ENCODE measurements around the gene LRRC36. TPM values are rescaled to one million over a fixed set of nuclear protein-coding genes. Genes with fewer than 3 reads are reported as not detected.

Gene LRRC36
- total and polyA plus RNA-seq, 2 donors (not counting 3 experiments of a cell fraction or from before 2014, with no cell fraction given), result 0.30 to 2.0 TPM

DNA sequence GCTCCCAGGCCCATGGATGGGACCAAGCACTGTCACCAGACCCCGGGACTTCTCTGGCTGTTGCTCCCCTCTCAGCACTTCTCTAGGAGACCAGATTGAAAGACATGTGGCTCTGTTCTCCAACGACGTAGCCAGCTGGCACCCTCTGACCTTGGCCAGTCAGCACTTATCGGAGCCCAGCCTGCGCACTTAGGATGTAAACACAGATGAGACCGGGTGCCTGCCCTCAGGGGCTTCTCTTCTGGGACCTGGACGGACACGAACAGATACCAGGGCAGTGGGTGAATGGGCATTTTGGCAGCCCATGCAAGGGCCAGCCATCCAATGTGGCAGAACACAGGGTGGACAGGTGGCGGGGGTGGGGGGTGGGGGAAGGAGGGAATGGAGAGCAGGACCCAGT, 83.0 kb downstream of the LRRC36 start:
- Histone ChIP-seq H3K36me3 (ENCODE audit: control insufficient read depth in 2 of 2, extremely low read depth in 1 of 2, insufficient read depth in 2 of 2, low read length in 2 of 2) (no peaks in the 10 kb centered on the region), H2AFZ (ENCODE audit: low read depth, low read length) (no peak overlapping the region), H3K9ac (replicated peaks; ENCODE audit: extremely low read depth, insufficient read depth, low read length) (no peak overlapping the region), H3K27me3 (ENCODE audit: control insufficient read depth in 2 of 2, insufficient read depth in 2 of 2, low read length in 2 of 2) (no peaks in the 10 kb centered on the region), H3K4me2 (ENCODE audit: insufficient read depth, low read length) (no peak overlapping the region), H3K79me2 (ENCODE audit: control insufficient read depth, insufficient read depth, low read length) (peaks cover 2% of the 10 kb centered on the region), H3K9me3 (replicated peaks; ENCODE audit: control insufficient read depth, insufficient read depth, low read length) (no peaks in the 10 kb centered on the region), H3K9me1 (replicated peaks; ENCODE audit: control insufficient read depth, extremely low read depth, insufficient read depth, low read length) (no peaks in the 10 kb centered on the region), H3K4me1 (ENCODE audit: control insufficient read depth, extremely low read depth, insufficient read depth, low read length) (peaks cover 28% of the 10 kb centered on the region), H3K4me3 (replicated peaks in 1 of 3; ENCODE audit: insufficient read depth in 1 of 3, low read depth in 1 of 3, low read length in 3 of 3) (no peak overlapping the region), H4K20me1 (replicated peaks; ENCODE audit: control insufficient read depth, extremely low read depth, insufficient read depth, low read length) (no peaks in the 10 kb centered on the region), H3K27ac (ENCODE audit: insufficient read depth, low read depth, low read length) (no peak overlapping the region)
- FAIRE-seq (no peak), DNase-seq (ENCODE audit: low read depth, low spot score) (no peak)
- CTCF ChIA-PET, result interaction anchor here (1.6 to 5.6 kb wide), 2 partner anchors 10 to 18 kb away, joined by 3 to 35 read pairs; no protein-coding TSS in a partner anchor
- dilution Hi-C loops (cut with MboI; ENCODE audit: extremely low pct_ligation_motif_present, low sequenced_read_pairs) (no loop called here), intact Hi-C loops (cut with micrococcal nuclease) (no loop called here)
- TF ChIP-seq EZH2 (IDR thresholded peaks at IDR 0.05; ENCODE audit: borderline replicate concordance, low read depth, low read length, severe bottlenecking) (no peak), POLR2A (IDR thresholded peaks at IDR 0.05; ENCODE audit: low read depth, low read length) (no peak), POLR2AphosphoS5 (IDR thresholded peaks at IDR 0.05; ENCODE audit: insufficient read depth, low read depth, low read length) (no peak), FOS (IDR thresholded peaks at IDR 0.05; ENCODE audit: borderline replicate concordance, insufficient read depth, low read length) (no peak), GATA2 (IDR thresholded peaks at IDR 0.05; ENCODE audit: insufficient read depth, insufficient read length, low read depth, low read length) (no peak), JUN (IDR thresholded peaks at IDR 0.05; ENCODE audit: borderline replicate concordance, insufficient read depth, insufficient read length, low read depth) (no peak), MYC (IDR thresholded peaks at IDR 0.05; ENCODE audit: low read depth, low read length) (no peak)
- TF ChIP-seq, protein P1, sequence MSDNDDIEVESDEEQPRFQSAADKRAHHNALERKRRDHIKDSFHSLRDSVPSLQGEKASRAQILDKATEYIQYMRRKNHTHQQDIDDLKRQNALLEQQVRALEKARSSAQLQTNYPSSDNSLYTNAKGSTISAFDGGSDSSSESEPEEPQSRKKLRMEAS (IDR thresholded peaks at IDR 0.05; ENCODE audit: insufficient read depth, insufficient read length), result no peak
- TF ChIP-seq, protein P2, sequence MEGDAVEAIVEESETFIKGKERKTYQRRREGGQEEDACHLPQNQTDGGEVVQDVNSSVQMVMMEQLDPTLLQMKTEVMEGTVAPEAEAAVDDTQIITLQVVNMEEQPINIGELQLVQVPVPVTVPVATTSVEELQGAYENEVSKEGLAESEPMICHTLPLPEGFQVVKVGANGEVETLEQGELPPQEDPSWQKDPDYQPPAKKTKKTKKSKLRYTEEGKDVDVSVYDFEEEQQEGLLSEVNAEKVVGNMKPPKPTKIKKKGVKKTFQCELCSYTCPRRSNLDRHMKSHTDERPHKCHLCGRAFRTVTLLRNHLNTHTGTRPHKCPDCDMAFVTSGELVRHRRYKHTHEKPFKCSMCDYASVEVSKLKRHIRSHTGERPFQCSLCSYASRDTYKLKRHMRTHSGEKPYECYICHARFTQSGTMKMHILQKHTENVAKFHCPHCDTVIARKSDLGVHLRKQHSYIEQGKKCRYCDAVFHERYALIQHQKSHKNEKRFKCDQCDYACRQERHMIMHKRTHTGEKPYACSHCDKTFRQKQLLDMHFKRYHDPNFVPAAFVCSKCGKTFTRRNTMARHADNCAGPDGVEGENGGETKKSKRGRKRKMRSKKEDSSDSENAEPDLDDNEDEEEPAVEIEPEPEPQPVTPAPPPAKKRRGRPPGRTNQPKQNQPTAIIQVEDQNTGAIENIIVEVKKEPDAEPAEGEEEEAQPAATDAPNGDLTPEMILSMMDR (IDR thresholded peaks at IDR 0.05; ENCODE audit: extremely low read depth in 1 of 2, insufficient read depth in 1 of 2, low read depth in 1 of 2, low read length in 2 of 2), result no peak
- POLR2A ChIA-PET, result no interaction called here
- BruUV-seq (replicated peaks), result no TSS peak
